Stimulated activated CD4-positive, alpha-beta T cell treated with anti-CD3 and anti-CD28 coated beads, TNF-alpha, amount 100 ng/mL, for 1 hour (primary cell): ENCODE results near the gene SERPIND1.

ENCODE experiments used
- DNase-seq, 3 donors: peaks; one replicate each; pipeline ENCODE4 v3.0.0-alpha.2; 2020; ENCODE audit warnings: low read depth in 3 of 3, low spot score in 1 of 3

The SERPIND1 gene

DNA sequence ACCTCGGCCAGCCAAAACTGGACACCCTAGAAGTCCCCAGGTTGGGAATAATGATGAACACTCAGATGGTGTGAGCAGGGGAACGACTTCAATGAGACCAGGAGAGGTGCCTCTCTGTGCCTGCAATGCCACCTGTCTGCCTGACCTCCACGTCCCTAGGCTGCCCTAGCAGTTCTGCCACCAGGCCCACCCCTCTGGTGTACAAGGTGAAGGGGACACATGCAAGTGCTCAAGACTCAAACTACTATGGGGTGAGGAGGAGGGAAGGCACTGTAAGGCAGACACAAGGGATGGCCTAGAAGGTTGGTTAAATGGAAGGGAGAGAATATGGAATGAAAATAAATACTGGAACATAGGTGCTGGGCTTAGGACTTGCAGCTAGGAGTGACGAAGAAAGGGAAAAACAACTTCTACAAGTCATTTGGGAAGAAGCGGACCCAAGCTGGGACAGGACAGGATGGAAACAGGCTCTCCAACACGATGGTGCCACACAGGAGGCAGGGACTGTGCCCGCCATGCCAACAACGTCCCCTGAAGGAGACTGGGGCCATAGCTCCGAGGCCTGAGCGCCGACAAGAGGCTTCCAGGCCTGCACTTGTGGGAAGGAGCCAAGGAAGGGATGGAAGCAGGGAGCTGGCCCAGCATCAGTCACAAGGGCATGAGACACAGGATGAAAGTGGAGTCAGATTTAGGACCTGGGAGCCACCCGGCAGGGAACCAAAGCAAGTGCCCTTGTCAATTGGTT lies 18.5 kb downstream of the SERPIND1 start:
- DNase-seq, result no peak

DNA sequence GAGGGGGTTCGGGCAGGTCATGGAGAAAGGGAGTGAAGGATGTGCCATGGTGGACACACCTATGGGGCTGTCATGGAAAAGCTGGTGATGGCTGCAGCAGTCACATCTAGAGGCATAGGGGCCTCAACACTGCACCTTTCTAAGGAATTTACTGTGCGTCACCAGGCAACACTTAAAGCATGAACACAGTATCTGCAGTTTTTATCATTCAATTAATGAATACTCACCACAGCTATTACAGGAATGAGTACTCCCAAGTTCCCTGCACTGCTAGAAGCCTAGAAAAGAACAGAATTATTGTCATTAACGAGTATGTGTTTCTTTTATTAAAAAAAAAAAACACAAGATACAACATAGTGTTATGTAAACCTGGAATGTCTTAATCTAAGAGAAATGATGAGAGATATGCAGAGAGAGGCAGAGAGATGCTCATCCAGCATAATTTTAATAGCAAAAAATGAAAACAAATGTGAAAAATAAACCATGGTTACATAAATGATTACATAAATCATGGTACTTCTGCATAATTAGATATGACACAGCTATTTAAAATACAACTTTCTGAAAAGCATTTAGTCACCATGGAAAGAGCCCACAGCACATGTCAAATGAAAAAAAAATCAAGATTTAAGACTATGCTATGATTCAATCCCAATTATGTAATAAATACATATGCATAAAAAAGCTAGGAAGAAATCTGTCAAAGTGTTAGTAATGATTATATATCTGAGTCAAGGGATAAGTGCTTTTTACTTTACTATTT lies 19.2 kb downstream of the SERPIND1 start:
- no peak for DNase-seq

DNA sequence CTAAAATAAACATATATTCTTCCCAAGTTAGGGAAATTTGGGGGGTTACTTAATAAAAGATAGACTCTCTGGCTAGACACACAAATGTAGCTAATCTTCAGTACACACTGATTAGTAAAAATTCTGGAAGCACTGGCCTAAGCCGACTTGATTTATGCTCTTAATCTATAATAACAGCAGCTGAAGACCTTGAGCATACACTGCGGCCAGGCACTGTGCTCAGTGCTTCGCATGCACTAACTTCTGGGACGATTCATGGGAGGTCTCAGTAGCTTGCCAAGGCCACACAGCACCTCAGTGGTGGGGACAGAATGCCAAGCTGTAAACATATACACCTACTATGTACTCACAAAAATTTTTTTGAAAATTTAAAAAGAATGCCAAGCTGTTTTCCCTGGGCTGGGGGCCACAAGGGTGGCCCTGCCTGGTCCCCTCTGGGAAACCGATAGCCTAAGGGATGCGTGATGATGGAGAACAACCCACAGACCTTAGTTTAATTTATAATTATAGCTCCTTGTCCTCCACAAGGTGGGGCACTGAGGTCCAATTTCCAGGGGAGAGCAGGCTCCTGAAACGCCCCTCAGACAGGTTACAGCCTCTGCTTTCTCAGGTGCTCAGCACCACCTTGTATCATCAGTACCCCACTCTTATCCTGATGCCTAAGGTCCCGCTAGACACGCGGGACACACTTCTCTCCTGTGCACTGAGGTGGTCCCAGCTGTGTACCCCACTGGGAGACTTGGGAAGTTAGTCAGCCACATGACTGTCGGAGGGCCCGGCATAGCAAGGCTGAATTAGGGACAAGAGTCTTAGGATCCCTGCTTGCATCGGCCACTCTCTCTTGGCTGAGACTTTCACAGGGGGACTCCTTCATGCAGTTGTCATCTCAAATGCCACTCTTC lies 20.1 kb downstream of the SERPIND1 start:
- no peak for DNase-seq

DNA sequence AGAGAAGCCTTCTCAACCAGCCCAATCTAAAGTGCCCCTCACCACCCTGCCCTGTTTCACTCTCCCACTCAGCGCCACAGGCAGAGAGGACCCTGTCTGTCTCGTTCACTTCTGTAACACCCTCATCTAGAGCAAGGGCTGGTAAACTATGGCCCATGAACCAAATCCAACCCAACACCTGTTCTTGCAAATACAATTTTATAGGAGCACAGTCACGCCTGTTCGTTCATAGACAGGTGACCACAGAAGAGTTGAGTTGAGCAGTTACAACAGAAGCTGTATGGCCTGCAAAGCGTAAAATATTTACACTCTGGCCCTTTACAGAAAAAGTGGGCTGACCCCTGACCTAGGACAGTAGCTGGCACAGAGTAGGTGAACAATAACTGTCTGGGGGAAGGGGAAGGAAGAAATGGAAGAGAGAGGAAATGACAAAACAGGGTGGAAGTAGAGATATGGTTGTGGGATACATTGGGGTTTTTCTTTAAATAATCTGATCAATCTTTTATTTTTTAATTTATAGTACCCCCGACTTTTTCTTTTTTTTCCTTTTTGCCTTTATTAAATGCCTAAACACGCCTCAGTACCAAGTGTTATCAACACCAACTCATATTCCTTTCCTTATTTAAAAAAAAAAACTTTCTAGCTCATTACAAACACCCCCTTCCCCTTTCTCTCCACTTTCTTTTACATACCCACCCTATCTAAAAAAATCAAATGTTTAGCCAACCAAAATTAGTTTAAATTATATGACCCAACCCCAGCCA lies 20.9 kb downstream of the SERPIND1 start:
- no peak for DNase-seq

DNA sequence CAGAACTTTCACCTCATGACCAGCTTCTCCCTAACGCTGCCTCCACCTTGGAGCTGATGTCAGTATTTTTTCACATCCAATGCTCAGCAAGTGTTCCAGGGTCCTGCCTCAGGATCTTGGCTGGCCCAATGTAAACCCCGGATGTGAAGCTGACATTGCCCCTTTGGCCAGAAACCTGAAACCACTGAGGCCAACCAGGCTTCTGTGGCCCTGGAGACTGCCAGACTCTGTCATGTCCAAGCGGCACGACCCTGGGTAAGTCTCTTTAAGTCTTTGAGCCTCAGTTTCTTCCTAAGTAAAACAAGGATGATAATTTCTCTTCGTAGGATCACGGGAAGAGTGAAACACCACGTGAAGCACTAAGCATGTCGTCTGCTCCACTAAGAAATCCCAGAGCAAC lies 22.8 kb downstream of the SERPIND1 start:
- no peak for DNase-seq

DNA sequence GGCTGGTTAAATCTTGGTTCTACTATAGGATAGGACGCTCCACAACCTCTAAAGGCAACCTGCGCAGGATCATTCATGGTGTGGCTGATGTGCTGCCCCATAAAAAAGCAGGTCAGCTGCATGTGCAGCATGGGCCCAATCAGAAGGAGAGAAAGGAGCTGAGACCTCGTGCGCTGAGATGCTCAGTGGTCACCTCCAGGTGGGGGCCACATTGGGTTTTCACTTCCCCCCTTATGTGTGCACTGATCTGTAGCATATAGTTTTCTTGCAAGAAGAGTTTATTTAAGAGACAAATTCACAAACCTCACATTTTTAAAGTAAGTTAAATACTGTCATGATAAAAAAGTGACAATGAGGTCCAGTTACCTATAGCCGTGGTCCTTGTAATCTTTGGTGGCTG lies 24.3 kb downstream of the SERPIND1 start:
- DNase-seq, result no peak

DNA sequence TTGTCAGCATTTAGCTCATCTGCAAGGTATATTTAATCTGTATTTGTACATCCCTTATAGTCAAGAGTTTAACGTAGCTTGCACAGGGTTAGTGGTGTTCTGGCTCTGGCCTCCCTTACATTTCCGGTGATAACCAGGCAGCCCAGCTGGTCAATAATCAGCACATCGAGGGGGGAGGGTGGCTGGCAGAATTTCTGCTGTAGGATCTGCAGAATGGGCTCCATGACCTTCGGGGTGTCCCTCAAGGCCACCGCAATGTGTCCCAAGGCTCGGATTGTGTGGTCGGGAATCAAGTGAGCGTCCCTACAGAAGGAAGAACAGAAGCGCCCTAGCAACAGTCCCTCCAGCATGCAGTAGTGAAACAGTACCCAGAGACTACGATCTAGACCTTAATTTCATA lies 25.1 kb downstream of the SERPIND1 start:
- DNase-seq, result no peak

DNA sequence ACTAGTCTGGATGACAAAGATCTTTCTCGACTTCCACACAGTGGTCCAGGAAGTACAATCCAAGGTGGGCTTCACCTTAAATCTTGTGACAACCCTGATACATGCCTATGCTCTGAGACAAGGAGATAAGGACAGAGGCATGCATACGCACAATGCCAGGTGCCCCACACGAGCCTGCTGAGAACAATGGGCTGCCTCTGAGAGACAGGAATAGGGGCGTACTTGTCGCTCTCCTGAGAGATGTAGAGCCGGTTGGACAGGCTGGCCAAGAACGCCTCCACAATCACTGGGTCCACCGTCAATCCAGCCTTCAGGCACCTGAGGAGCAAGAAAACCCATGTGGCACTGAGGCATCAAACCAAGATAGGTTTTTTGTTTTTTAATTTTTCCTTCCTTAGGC lies 25.5 kb downstream of the SERPIND1 start:
- DNase-seq, result no peak

DNA sequence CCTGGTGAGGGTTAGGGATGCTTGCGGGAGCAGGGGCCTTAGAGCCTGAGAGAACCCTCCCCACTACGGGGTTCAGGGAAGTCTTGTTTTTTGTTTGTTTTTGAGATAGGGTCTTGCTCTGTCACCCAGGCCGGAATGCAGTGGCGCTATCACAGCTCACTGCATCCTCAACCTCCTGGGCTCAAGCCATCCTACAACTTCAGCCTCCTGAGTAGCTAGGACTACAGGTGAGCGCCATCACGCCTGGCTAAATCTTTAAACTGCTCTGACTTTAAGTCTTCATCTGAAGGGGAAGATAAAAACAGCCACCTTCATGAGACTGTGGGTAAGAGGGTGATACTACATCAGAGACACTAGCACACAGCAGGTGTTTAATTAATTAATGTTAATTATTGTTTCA lies 28.5 kb downstream of the SERPIND1 start:
- DNase-seq, result no peak

DNA sequence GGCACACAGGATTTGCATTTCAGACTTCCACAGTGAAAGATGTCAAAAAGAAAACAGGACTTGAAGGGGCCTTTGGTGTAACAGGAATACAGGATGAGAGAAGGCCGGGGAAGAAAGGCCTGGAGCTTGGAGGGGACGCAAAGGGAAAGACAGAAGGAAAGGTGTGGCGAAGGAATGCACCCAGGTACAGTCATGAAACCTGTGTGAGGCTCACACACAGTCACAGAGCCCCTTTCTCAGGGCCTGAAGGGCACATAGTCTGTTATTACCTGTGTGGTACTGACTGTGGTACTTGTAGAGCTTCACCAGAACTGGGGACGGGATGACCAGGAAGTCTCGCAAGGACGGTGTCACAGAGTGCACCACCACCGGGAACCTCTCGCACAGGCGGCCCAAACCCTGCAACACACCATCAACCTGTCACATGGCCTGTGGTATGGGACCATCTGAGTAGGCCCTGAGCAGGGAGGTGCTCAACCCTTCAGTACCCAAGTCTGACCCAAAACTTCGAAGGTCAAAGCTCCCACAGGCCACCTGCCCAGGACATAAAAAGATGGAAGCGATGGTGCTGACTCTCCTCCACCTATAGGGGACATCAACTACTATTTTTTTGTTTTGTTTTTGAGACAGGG lies 29.1 kb downstream of the SERPIND1 start:
- no peak for DNase-seq

DNA sequence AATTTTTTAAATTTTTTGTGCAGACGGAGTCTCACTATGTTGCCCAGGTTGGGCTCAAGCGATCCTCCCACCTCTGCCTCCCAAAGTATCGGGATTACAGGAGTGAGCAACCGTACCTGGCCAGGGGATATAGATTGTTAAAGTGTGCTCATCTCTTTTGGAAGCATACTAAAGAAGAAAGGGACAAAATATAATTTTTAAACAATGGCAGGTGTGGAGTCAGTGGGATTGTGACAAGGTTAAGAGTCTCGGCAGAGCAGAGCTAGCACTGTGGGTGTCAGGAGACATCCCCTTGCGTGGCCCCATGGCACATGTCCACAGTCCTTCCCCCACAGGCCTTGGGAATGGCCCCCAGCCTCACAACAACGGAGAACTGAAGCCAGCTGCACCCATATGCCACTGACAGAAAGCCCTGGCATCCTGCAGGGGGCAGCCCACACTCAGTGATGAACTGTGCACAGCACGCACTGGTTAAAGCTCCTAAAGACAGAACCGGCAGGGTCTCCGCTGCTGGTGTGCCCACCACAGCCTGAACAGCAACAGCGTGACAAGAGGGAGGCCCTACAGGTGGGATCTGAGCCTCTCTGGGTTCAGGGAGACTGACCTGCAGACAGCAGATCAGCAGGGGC lies 29.9 kb downstream of the SERPIND1 start:
- peak in 1 of 3 donors; percentile 8 for DNase-seq

DNA sequence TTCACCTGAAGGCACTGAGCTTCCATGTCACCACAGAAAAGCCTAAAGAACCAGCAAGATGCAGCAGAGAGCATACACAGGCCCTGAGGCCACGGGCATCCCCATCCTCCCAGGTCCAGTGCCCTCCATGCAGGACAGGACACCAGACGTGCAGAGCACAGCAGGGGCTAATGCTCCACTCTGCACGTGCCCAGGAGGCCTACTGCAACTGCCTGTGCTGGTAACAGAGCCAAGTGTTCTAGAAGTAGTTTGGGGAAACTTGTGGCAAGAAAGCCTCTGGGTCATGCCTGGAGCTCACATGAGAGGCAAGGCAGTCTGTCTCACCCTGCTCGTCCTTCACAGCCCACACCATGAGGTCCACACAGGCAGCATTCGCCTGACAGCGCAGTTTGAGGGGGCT lies 30.7 kb downstream of the SERPIND1 start:
- no peak for DNase-seq

DNA sequence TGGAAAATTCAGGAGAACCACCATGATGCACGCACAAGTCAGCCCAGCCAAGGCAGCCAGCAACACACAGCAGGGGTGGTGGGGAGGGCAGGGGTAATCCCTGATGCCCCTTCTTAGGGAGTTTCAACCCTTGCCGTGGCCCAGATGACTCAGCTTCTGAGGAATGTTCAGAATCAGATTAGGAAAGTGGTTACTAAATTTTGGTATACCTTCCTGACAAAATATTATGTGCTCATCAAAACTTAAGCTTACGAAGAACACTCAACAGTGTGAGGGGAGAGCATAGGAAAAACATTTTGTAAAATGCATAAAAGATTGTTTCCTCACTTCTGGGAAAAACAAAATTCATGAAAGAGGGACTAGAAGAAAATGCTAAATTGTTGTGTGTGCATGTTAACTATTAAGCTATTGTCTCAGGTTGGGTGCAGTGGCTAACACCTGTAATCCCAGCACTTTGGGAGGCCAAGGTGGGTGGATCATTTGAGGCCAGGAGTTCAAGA lies 32.1 kb downstream of the SERPIND1 start:
- DNase-seq, result no peak

DNA sequence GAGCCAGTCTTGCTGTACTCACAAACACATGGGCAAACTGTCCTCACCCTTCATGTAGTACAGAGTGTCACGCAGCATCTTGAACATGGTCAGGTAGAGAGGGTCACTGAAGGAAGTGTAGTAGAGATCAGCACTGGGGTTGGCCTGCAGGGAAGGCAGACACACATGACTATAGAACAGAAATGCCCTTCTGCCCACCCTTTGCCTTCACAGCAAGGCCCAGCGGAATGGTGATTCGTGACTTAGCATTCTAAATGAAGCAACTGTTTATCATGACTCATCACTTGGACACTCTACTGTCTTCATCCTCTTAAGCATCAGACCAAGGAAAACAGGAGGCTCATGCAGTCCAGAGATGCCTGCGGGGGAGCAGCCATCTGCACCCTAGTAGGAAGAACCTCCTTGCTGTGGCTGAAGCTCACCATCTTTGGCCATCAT lies 33.4 kb downstream of the SERPIND1 start:
- no peak for DNase-seq

DNA sequence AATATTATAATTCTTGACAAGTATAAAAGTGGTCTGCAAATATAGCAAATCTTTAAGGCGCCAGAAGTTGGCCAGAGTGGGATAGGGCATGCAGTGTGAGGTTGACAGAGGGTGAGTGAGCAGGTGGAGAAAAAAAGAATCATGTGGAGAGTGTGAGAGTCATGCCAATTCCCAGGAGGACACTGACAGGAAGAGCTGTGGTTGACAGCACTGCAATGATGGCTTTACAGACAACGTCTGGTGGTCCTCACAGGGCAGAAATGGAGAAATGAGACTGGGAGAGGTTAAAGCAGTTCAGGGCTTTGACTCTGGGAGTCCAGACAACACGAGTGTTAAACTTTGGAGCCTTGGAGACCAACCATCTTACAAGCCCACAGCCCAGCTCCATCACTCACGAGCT lies 34.9 kb downstream of the SERPIND1 start:
- DNase-seq, result no peak

DNA sequence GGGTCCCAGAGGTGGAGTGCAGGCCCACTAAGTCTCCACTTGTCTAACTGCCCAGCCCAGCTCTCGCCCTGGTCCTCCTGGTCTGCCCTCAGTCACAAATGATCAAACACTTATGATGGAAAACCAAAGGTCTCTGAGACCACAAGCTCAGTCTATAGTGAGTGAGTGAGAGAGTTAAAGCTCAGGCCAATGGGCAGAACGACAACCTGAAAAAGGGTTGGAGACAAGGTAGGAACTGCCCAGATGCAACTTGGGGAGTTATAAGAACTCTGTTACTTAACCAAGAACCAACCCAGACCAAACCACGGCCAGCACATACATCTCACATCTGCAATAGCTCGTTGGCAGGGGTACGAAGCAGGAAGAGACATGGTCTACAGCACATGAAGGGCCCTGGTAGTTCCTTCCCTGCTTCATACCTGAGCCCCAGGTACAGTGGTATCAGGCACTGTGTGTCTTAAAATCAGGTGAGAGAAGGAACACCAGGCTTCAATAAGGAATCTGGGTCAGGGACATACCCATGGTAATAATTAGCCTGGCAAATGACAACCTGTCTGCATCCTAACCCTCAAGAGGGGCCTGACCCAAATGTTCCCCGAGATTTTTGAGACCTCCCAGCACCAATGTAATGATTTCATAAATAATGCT lies 35.7 kb downstream of the SERPIND1 start:
- DNase-seq, result no peak

DNA sequence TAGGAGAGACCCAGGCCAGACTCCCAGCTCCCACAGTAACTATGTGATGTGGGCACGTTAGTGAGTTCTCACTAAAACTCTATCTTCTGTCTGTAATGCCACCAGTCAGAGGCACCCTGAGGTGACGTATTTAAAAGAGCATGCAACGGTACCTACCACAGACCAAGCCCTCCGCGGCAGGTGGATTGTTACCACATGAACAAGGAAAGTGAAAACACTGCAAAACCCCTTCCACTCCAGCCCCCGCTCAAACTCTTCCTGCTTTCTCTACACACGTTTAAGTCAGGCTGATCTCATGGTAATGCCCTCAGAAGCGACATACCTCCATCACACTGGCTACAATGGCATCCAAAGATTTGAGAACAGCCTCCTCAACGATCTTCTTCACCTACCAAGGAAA lies 36.7 kb downstream of the SERPIND1 start:
- DNase-seq, result no peak

DNA sequence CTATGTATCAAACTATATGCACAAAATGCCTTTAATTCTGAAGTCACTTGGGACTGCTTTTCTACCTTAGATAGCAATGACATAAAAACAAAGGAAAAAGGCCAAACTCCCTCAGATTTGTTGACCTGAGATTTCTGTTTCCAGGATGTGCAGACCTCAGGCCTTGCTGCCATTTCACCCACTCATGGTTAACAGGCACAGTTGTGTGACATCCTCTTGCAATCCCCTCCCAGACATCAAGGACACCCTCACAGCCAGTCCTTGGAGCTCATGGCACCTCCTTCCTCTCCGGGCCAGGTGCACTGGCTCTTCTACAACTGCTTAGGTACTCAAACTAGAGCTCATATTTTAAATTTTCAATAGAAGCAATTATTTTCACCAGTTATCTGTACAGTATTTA lies 37.3 kb downstream of the SERPIND1 start:
- DNase-seq, result no peak

DNA sequence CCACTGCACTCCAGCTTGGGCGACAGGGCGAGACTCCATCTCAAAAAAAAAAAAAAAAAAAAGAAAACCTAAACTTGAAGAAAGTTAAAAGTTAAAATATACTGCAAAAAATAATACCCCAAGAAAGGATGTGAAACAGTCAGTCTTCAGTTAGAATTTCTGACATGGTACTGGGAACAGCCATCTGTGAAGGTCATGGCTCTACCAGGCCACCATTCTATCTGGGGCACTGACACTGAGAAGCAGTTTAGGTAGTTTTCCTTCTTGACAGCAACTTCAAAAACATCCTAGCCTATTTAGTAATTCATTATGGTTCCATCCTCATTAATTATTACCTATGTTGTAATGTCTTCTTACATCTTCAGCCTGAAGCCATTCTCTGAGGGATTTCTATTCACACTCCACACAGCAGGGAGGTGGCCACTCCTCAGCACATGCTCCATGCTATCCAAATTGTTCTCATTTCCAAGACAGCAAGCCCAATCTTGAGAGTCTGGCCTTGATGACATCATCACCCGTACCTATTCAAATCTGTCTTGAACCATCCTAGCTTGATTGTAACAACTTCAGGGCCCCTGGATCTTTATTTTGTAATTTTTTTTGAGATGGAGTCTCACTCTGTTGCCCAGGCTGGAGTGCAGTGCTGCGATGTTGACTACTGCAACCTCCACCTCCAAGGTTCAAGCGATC lies 38.2 kb downstream of the SERPIND1 start:
- DNase-seq, result no peak
